Measurements from ENCODE around the gene SPACA6.
"Not testable (repeated sequence)": the region's sequence is repeated elsewhere in the genome, so short reads cannot be mapped to it uniquely, and the experiment has no call there.

Gene SPACA6, protein sequence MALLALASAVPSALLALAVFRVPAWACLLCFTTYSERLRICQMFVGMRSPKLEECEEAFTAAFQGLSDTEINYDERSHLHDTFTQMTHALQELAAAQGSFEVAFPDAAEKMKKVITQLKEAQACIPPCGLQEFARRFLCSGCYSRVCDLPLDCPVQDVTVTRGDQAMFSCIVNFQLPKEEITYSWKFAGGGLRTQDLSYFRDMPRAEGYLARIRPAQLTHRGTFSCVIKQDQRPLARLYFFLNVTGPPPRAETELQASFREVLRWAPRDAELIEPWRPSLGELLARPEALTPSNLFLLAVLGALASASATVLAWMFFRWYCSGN

DNA sequence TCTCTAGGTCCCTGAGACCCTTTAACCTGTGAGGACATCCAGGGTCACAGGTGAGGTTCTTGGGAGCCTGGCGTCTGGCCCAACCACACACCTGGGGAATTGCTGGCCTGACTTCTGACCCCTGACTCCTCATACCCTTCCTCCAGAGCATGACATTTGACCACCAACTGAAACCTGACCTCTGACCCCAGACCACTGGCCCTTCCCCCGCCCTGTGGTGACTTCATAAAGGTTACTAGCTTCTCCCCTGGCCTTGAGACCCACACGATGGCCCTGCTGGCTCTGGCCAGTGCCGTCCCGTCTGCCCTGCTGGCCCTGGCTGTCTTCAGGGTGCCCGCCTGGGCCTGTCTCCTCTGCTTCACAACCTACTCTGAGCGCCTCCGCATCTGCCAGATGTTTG lies at the start of gene SPACA6:
TSS of gene SPACA6 (plus strand) at position 71 of the 400 bp plus-strand sequence. CDS start at position 268, 197 bp downstream.
- DNase-seq (ENCODE audit: low read depth in 2 of 2): no peak

DNA sequence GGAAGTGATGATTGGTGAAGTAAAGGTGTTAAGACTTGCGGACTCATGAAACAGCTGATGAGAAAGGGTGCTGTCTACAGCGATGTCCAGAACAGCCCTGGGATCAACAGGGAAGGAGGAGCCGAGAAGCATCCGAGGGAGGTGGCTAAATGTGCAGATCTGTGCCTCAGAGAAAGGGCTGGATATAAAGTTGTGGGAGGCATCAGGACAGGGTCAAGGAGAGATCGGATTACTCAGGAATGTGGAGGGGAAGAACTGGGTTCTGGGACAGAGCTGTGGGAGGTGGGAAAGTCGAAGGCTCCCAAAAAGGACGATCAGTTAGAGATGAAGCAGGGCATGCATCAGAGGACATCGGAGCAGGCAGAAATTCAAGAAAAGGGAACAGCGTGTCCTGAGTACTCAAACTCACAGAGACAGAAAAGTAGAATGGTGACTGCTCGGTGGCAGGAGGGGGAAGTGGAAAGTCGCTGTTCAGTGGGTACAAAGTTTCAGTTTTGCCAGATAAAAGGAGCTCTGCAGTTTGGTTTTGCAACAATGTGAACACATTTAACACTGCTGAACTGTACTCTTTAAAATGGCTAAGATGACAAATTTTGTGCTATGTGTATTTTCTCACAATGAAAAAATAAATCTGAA lies 48.4 kb upstream of the SPACA6 start:
- DNase-seq (ENCODE audit: low read depth in 2 of 2): no peak

DNA sequence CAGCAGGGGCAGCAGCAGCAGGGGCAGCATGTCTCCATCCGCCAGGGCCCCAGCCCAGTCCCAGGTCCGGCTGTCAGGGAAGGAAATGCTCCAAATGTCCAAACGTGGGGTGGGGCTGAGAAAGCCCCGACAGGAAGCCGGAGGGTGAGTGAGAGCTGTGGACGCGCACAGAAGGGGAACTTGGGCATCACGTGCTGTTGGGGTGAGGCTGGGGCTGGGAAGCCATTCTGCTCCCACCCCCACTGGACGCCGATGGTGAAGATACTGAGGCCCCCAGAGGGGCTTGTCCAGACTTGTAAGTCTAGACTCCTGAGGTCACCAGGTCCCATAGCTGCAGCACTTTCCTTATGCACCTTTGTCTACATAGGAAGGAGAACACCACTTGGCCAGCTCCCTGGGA lies 46.4 kb upstream of the SPACA6 start, which contains the start of gene SIGLEC14:
TSS of gene SIGLEC14 (minus strand) at position 96 of the 400 bp plus-strand sequence. CDS start at position 30, 66 bp downstream.
- not testable (repeated sequence) for DNase-seq (ENCODE audit: low read depth in 2 of 2)

DNA sequence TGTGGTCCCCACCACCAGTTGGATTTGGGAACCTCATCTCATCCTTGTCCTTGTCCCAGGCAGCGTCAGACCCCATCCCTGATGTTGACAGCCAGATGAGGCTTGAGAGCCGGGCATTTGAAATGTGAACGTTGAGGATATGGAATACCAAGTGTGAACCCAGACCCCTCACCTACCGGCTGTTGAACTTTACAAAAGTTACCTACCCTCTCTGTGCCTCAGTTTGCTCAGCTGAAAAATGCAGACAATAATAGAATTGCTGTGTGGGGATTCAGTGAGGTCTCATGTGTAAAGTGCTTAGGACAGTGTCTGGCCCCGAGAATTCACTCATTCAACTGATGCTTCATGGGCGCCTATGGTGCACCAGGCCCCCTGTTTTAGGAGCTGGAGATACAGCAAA lies 45.8 kb upstream of the SPACA6 start:
- DNase-seq (ENCODE audit: low read depth in 2 of 2): no peak

DNA sequence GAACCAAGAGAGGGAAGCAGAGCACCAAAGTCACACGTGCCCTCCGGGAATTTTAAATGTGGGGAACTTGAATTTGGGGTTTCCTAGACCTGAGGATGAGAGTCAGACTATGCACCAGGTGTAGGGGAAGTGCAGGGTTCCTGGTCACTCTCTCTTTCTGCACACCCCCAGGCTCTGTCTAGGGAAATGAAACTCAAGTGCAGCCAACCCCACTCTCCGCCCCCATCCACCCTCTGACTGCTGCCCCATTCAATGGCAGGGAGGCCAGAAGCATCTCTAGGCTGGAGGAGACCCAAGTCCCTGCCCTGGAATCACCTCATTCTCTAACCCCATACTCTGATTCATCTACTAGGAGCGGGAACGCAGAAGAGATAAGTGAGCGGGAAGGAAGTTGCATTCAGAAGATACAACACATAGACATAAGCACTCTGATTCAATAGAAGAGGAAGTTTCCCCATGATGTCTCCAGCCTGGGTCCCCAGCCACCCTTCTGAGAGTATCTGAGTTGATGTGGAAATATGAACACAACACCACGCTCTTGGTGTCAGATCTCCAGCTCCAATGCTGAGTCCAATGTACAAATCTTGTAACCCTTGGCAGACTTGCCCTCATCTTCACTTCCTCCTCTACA lies 41.8 kb upstream of the SPACA6 start:
- no peak for DNase-seq (ENCODE audit: low read depth in 2 of 2)

DNA sequence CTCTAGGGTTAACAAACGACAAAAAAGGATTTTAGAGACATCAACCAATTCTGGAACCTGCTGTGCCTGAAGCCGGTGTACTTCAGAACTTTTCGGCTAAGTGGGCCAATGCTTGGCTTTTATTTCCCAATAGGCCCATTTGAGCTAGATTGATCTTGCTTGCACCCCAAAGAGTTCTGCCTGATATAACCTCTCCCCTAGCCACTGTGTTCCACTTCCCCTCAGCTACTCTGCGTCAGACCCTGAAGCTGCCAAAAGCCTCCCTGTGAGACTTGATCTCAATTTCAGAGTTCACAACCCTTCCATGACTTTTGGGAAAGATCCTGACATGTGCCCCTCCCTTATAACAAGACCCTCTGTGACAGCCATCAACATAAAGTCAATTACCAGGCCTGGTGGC lies 40.9 kb upstream of the SPACA6 start:
- no peak for DNase-seq (ENCODE audit: low read depth in 2 of 2)

DNA sequence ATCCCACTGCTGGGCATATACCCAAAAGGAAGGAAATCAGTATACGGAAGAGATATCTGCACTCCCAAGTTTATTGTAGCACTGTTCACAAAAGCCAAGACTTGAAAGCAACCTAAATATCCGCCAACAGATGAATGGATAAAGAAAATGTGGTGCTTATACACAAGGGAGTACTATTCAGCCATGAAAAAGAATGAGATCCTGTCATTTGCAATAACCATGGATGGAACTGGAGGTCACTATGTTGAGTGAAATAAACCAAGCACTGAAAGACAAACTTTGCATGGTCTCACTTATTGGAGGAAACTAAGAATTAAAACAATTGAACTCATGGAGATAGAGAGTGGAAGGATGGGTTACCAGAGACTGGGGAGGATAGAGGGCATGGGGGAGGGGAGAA lies 40.0 kb upstream of the SPACA6 start:
- DNase-seq (ENCODE audit: low read depth in 2 of 2): no peak

DNA sequence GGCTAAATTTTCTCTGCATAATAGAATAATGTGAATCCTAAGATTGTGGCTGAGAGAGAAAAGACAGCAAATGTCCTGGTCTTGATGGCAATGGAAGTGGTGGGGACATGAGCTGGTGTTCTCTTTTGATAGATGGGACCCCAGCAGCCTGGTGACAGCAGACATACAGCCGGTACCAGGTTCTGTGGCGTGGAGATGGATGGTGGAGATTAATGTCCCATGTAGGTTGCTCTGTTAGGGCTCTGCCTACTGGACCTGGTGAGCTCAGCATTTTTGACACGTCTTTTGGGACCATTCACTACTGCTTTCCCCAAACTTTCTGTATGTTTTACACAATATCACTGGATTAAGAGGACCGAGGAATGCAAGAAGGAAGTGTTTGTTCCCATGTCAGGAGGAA lies 38.3 kb upstream of the SPACA6 start:
- DNase-seq (ENCODE audit: low read depth in 2 of 2): no peak

DNA sequence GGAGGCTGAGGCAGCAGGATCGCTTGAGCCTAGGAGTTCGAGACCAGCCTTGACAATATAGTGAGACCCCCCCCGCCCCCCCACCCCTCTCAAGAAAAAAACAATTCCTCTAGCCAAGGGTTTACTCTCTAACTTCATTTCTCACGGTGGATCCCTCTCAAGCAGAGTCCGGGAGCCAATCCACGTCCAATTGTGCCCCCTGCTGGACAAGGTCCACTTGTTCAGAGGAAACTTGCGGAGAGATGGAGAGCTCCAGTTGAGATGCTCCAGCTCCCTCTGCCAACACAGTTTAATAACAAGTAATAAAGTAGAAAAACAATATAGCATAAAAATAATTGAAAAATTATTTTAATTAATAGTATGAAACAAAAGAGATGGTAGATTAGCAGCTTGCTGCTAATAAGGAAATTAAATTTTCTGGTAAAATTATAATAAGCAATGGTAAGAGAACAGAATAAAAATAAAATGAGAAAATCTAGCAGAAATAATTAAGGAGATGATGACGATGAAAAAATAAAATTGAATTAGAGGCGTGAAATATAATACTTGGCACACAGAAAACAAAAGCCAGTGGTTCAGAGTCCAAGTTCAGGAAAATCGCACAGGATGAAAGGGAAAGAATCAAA lies 32.0 kb upstream of the SPACA6 start:
- DNase-seq (ENCODE audit: low read depth in 2 of 2): peak in 1 of 2 donors; percentile 10

DNA sequence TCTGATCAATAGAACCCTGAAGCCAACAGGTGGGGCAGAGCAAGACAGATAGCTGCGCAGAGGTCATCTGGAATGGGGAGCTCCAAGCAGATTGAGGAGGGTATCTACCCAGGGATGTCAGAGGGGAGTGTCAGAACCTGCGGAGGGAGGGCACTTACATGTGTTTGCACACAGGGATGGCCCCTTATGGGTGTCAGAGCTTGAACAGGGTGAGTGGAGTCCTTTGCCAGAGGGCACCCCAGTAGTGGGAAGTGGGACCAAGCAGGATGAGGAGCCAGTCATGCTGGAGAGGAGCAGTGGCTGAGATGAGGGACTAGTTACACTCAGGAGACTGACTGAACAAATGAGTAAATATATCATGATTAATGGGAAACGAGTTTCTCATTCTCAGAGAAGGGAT lies 29.5 kb upstream of the SPACA6 start:
- no peak for DNase-seq (ENCODE audit: low read depth in 2 of 2)

DNA sequence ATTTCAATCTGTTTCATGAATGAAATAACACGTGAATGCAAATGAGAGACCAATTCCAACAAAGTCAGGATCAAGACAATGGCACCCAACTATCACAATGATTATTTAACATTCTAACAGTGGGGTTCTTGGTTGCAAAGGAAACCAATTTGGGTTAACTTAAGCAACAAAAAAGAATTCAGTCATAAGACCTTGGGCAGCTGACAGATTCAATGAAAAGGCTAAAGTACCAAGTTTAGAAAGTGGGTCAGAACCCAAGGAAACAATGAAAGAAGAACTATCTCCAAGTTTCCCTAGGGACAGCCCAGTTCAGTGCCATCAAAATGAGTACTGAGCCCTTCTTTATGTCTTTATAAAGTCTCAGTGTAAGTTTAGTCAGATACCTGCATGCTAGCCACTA lies 29.0 kb upstream of the SPACA6 start:
- no peak for DNase-seq (ENCODE audit: low read depth in 2 of 2)

DNA sequence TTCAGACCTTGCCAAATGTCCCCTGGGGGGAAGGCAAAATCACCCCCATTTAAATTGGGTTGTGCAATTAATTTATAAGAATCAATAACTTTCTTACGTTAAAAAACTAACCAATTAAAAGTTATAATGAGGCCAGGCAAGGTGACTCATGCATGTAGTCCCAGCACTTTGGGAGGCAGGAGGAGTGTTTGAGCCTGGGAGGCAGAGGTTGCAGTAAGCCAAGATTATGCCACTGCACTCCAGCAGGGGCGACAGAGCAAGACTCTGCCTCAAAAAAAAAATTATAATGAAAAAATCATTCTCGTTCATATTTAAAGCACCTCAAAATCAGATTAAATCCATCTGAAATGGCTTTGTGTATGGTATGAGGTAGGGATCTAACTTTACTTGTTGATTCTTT lies 28.1 kb upstream of the SPACA6 start:
- DNase-seq (ENCODE audit: low read depth in 2 of 2): no peak

DNA sequence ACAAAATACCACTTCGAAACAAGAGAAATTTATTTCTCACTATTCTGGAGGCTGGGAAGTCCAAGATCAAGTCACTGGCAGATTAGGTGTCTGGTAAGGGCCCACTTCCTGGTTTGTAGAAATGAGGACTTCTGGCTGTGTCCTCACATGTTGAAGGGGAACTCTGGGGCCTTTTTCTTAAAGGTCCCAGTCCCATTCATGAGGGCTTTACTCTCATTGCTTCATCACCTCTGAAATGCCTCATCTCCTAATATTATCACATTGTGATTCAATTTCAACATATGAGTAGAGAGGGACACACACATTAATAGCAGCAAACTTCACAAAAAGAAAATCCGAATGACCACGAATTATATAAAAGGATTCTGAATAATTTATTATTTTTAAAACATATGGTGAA lies 24.9 kb upstream of the SPACA6 start:
- DNase-seq (ENCODE audit: low read depth in 2 of 2): no peak

DNA sequence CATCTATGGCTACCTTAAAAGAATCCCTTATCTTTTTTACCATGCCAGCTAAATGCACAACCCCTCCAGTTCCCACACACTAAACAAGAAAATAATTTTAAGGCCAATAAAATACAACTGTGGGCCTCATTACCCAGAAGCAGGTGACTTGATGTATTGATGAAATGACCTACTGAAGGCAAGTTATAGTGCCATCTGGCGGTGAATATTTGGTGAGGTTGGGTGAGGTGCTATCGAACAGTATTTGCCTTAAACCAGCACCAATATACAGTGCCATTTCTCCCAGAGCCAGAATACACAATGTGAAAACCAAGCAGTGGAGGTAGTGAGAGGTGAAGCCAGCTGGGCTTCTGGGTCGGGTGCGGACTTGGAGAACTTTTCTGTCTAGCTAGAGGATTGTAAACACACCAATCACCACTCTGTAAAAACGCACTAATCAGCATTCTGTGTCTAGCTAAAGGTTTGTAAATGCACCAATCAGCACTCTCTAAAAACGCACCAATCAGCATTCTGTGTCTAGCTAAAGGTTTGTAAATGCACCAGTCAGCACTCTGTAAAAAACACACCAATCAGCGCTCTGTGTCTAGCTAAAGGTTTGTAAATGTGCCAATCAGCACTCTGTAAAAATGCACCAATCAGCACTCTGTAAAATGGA lies 17.1 kb upstream of the SPACA6 start:
- DNase-seq (ENCODE audit: low read depth in 2 of 2): not testable (repeated sequence)

DNA sequence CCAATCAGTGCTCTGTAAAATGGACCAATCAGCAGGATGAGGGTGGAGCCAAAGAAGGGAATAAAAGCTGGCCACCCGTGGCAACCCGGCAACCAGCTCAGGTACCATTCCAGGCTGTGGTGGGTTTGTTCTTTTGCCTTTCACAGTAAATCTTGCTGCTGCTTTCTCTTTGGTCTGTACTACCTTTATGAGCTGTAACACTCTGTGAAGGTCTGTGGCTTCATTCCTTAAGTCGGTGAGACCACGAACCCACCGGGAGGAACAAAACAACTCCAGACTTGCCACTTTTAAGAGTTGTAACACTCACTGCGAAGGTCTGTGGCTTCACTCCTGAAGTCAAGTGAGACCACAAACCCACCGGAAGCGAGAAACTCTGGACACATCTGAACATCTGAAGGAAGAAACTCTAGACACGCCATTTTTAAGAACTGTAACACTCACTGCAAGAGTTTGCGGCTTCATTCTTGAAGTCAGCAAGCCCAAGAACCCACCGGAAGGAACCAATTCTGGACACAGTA lies 16.5 kb upstream of the SPACA6 start:
- no peak for DNase-seq (ENCODE audit: low read depth in 2 of 2)

DNA sequence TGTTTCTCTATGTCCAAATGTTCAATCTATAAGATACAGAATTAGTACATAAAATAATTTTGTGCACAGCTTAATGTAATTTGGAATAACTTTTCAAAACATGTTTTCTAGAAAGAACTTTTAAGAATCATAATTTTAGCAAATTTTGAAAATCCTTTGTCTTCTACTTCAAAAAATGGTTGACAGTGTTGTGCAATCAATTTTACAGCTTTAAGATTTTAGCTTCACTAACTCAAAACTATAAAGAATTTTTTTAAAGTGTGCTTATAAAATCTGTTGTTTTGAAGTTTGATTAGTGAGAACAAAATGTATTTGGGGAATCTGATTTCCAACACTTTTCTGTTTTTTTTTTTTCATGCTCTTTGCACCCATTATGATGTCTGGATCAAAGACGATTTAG lies 12.7 kb upstream of the SPACA6 start:
- no peak for DNase-seq (ENCODE audit: low read depth in 2 of 2)

DNA sequence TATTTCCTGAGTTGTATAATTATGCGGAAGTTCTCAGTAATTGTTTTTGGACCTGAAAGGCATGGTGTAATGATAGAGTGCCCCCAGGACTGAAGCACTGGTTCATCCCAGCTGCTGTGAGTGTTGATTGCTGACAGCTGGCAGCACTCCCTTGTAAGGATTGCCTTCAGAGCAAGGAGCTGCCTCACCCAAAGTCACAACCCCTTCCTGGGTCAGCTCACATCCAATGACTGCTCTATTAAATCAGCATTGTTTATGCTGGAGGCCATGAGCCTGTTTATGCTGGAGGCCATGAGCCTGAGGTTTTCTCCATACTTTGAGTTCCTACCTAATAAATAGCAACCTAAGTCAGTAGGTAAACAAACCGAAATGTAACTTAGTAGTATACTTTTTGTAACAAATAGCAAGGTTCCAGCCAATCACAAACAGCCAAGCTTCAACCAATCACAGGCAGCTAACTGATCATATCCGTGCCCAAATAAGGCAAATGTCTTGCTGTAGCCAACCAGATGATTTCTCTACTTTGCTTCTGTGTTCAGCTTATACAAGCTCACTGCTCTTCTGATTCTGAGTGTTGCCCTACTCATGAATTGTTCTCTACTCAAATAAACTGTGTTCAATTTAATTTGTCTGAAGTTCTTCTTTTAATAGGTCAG lies 11.7 kb upstream of the SPACA6 start:
- DNase-seq (ENCODE audit: low read depth in 2 of 2): no peak

DNA sequence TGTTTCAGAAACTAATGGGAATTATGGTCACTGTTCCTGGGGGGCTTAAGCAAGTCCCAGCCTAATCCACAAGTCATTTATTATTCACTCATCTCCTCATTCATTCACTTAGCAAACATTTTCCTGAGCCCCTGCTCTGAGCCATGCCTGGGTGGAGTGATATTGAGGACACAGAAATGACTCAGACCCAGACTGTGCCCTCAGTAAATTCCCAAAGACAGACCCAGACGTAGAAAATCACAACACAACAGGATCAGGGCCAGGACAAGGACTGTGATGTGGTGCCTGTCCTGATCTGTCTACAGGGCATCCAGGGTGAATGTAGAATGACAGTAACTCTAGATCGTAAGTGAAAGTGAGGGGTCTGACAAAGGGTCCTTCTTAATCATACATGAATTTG lies 7.0 kb upstream of the SPACA6 start:
- DNase-seq (ENCODE audit: low read depth in 2 of 2): no peak

DNA sequence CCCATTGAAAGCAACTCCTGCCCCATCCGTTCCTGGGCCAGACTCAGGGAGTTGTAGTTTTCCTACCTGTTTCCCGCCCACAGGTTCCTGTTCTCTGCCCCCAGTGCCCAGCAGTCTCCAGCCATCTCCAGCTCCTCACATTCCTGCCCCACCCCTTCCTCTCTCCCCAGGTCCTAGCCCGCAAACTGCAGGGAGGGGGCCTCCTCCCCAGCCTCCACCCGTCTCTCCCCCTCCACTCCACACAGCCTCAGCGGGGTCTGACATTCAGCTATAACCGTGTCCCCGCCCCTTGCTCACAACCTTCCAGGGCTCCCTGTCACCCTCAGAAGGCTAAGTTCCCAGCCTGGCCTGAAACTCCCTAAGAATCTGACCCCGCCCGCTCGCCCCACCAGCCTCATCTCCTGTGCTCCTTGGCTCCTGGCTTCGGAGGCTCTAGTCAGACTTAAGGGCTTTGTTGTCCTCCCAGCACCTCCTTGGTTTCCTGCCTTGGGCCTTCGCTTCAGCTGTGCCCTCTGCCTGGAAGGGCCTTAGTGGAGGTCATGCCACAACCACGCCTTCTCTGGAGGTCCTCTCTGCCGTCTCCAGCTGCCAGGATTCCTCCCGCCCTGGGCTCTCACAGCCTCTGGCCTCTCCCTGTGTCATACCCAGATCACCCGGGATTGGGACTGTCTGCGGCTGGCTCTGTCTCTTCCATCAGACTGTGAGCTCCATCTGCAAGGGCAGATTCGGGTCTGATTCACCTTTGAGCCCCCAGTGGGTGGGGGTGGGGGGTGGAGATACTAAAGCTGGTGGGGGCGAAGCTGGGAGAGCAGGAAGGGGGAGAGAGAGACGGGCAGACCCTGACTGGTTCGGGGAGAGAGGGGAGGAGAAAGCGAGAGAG lies 5.1 kb upstream of the SPACA6 start:
- no peak for DNase-seq (ENCODE audit: low read depth in 2 of 2)

Measured in stimulated activated CD8-positive, alpha-beta memory T cell treated with anti-CD3 and anti-CD28 coated beads, Interleukin-7, amount 100 ng/mL, for 4 hours (primary cell).